ENCODE data around the gene AZIN2.

The AZIN2 gene

GRCh38 chr1:33149453-33150190 is 68.7 kb downstream of the AZIN2 start:
- TF ChIP-seq CTCF (IDR thresholded peaks at IDR 0.05; ENCODE audit: low read depth, low read length, missing control alignments), result no peak
- no peak for DNase-seq (ENCODE audit: extremely low read depth, low read depth)
- H3K4me3 ChIP-seq (replicated peaks; ENCODE audit: low read depth, low read length), result no peak overlapping the region

GRCh38 chr1:33150522-33150921 is 69.6 kb downstream of the AZIN2 start:
- no peak overlapping the region for H3K4me3 ChIP-seq (replicated peaks; ENCODE audit: low read depth, low read length)
- no peak for DNase-seq (ENCODE audit: extremely low read depth, low read depth)
- no peak for TF ChIP-seq CTCF (IDR thresholded peaks at IDR 0.05; ENCODE audit: low read depth, low read length, missing control alignments)

GRCh38 chr1:33151116-33151515 is 70.2 kb downstream of the AZIN2 start:
- DNase-seq (ENCODE audit: extremely low read depth, low read depth), result no peak
- H3K4me3 ChIP-seq (replicated peaks; ENCODE audit: low read depth, low read length), result no peak overlapping the region
- no peak for TF ChIP-seq CTCF (IDR thresholded peaks at IDR 0.05; ENCODE audit: low read depth, low read length, missing control alignments)

- DNase-seq (ENCODE audit: extremely low read depth, low read depth), result no peak
- TF ChIP-seq CTCF (IDR thresholded peaks at IDR 0.05; ENCODE audit: low read depth, low read length, missing control alignments), result no peak
- H3K4me3 ChIP-seq (replicated peaks; ENCODE audit: low read depth, low read length), result no peak overlapping the region
Measured at GRCh38 chr1:33152685-33153432, 71.9 kb downstream of the AZIN2 start.

- no peak overlapping the region for H3K4me3 ChIP-seq (replicated peaks; ENCODE audit: low read depth, low read length)
- no peak for TF ChIP-seq CTCF (IDR thresholded peaks at IDR 0.05; ENCODE audit: low read depth, low read length, missing control alignments)
- DNase-seq (ENCODE audit: extremely low read depth, low read depth), result no peak
Measured at GRCh38 chr1:33153650-33154049, 72.7 kb downstream of the AZIN2 start.

GRCh38 chr1:33155877-33156538 is 75.1 kb downstream of the AZIN2 start:
- TF ChIP-seq CTCF (IDR thresholded peaks at IDR 0.05; ENCODE audit: low read depth, low read length, missing control alignments), result no peak
- H3K4me3 ChIP-seq (replicated peaks; ENCODE audit: low read depth, low read length), result no peak overlapping the region
- DNase-seq (ENCODE audit: extremely low read depth, low read depth), result no peak

All from HFF-Myc (cell line).